CD4-positive, alpha-beta T cell treated with Interferon alpha-2 for 1 hour (primary cell): ENCODE measurements around the gene GJA5.
"Not testable (repeated sequence)": the region's sequence is repeated elsewhere in the genome, so short reads cannot be mapped to it uniquely, and the experiment has no call there.

Experiments used
- DNase-seq, 2 donors: peaks; one replicate each; pipeline ENCODE4 v3.0.0-alpha.2; 2020 to 2022

GJA5 gene

GRCh38 chr1:147758379-147759100 is 1.9 kb downstream of the GJA5 start:
- DNase-seq, result no peak

GRCh38 chr1:147757015-147757990 is 3.1 kb downstream of the GJA5 start:
- DNase-seq, result no peak

- no peak for DNase-seq
These were observed 4.1 kb downstream of the GJA5 start for GRCh38 chr1:147756341-147756740.

GRCh38 chr1:147754661-147755060 is 5.7 kb downstream of the GJA5 start:
- no peak for DNase-seq

GRCh38 chr1:147753081-147753480 is 7.3 kb downstream of the GJA5 start:
- DNase-seq, result no peak

- DNase-seq, result no peak
These were observed 7.9 kb downstream of the GJA5 start for GRCh38 chr1:147752511-147752910.

- no peak for DNase-seq
These were observed 9.1 kb downstream of the GJA5 start for GRCh38 chr1:147751346-147751745.

GRCh38 chr1:147750618-147751217 is 9.7 kb downstream of the GJA5 start:
- DNase-seq, result no peak

GRCh38 chr1:147749792-147750191 is 10.6 kb downstream of the GJA5 start:
- no peak for DNase-seq

- no peak for DNase-seq
These were observed 11.6 kb downstream of the GJA5 start for GRCh38 chr1:147748676-147749350.

GRCh38 chr1:147747966-147748365 is 12.4 kb downstream of the GJA5 start:
- no peak for DNase-seq

GRCh38 chr1:147745271-147745670 is 15.1 kb downstream of the GJA5 start:
- no peak for DNase-seq

- DNase-seq, result no peak
These were observed 19.3 kb downstream of the GJA5 start for GRCh38 chr1:147741065-147741464.

GRCh38 chr1:147740391-147740790 is 20.0 kb downstream of the GJA5 start:
- no peak for DNase-seq

GRCh38 chr1:147738739-147739476 is 21.5 kb downstream of the GJA5 start:
- DNase-seq, result no peak

- DNase-seq, result no peak
These were observed 22.3 kb downstream of the GJA5 start for GRCh38 chr1:147738129-147738528.

GRCh38 chr1:147736883-147737282 is 23.5 kb downstream of the GJA5 start:
- DNase-seq, result no peak

- no peak for DNase-seq
These were observed 25.0 kb downstream of the GJA5 start for GRCh38 chr1:147735423-147735822.

GRCh38 chr1:147734291-147734841 is 26.0 kb downstream of the GJA5 start:
- DNase-seq, result not testable (repeated sequence)

GRCh38 chr1:147729315-147729714 is 31.1 kb downstream of the GJA5 start:
- no peak for DNase-seq

- no peak for DNase-seq
These were observed 34.2 kb downstream of the GJA5 start for GRCh38 chr1:147726168-147726567.

GRCh38 chr1:147725685-147726084 is 34.7 kb downstream of the GJA5 start:
- no peak for DNase-seq
